Bronchial epithelial cell (primary cell): ENCODE results near the gene LILRB4. TPM values are rescaled to one million over a fixed set of nuclear protein-coding genes. Genes with fewer than 3 reads are reported as not detected.

Experiments
- DNase-seq: peaks from one replicate; pipeline ENCODE4 v3.0.0-alpha.2; 2010; ENCODE audit warnings: low read depth
- FAIRE-seq: peaks from 2 replicates; lab custom pipeline; 2011; peaks lifted over from hg19 to GRCh38; lab: Jason Lieb, UNC
- H3K27me3 ChIP-seq: 2 replicates; pipeline ENCODE4 v1.5.1; 2011; ENCODE audit warnings: low read length; ENCODE audit not compliant: control insufficient read depth, insufficient read depth
- H3K36me3 ChIP-seq: 2 replicates; pipeline ENCODE4 v1.5.1; 2011; ENCODE audit warnings: low read length; ENCODE audit not compliant: control insufficient read depth, insufficient read depth
- H3K4me3 ChIP-seq: 2 replicates; pipeline ENCODE4 v1.5.1; 2011; ENCODE audit warnings: mild to moderate bottlenecking, low read depth, low read length, control low read depth
- total RNA-seq: library from RNA; depleted of rRNA; stranded (reverse); fragments of >200 nt; gene quantifications from 2 replicates; pipeline ENCODE4 v1.2.1, GENCODE V29; 2014
- TF ChIP-seq, protein P1 (sequence below): IDR thresholded peaks from 2 replicates; pipeline ENCODE4 v1.5.1; 2011; ENCODE audit warnings: mild to moderate bottlenecking, moderate library complexity, low read length, control low read depth, inconsistent platforms; ENCODE audit not compliant: insufficient read depth, severe bottlenecking

LILRB4 gene
- total RNA-seq: not detected in 2 replicates

DNA sequence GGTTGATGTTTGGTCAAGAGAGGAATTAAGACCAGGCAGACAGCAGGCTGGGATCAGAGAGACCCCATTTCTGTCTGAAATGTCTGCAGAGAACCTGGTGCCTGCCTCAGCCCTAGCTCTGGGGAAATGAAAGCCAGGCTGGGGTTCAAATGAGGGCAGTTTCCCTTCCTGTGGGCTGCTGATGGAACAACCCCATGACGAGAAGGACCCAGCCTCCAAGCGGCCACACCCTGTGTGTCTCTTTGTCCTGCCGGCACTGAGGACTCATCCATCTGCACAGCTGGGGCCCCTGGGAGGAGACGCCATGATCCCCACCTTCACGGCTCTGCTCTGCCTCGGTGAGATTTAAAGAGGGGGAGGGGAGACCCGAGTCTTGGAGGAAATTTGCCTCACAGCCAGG, at the start of gene LILRB4:
Gene LILRB4 (plus strand): TSS at position 256 of the 400 bp plus-strand sequence. CDS start 49 bp downstream, at position 305.
- H3K27me3 ChIP-seq: no peaks in the 10 kb centered on the region
- TF ChIP-seq, protein P1, sequence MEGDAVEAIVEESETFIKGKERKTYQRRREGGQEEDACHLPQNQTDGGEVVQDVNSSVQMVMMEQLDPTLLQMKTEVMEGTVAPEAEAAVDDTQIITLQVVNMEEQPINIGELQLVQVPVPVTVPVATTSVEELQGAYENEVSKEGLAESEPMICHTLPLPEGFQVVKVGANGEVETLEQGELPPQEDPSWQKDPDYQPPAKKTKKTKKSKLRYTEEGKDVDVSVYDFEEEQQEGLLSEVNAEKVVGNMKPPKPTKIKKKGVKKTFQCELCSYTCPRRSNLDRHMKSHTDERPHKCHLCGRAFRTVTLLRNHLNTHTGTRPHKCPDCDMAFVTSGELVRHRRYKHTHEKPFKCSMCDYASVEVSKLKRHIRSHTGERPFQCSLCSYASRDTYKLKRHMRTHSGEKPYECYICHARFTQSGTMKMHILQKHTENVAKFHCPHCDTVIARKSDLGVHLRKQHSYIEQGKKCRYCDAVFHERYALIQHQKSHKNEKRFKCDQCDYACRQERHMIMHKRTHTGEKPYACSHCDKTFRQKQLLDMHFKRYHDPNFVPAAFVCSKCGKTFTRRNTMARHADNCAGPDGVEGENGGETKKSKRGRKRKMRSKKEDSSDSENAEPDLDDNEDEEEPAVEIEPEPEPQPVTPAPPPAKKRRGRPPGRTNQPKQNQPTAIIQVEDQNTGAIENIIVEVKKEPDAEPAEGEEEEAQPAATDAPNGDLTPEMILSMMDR: no peak
- H3K36me3 ChIP-seq: no peaks in the 10 kb centered on the region
- no peak for DNase-seq
- no peak within 1 kb of the TSS for H3K4me3 ChIP-seq
- FAIRE-seq: no peak

DNA sequence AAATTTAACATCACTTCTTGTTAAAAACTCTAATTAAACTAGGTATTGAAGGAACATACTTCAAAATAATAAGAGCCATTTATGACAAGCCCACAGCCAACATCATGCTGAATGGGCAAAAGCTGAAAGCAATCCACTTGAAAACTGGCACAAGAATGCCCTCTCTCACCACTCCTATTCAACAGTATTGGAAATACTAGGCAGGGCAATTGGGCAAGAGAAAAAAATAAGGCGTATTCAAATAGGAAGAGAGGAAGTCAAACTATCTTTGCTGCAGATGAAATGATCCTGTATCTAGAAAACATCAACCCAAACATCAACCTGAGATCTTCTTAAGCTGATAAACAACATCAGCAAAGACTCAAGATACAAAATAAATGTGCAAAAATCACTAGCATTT, 48.1 kb upstream of the LILRB4 start:
- no peaks in the 10 kb centered on the region for H3K27me3 ChIP-seq
- no peak overlapping the region for H3K4me3 ChIP-seq
- no peak for DNase-seq
- no peak for FAIRE-seq
- TF ChIP-seq, protein P1: no peak
- H3K36me3 ChIP-seq: no peaks in the 10 kb centered on the region

DNA sequence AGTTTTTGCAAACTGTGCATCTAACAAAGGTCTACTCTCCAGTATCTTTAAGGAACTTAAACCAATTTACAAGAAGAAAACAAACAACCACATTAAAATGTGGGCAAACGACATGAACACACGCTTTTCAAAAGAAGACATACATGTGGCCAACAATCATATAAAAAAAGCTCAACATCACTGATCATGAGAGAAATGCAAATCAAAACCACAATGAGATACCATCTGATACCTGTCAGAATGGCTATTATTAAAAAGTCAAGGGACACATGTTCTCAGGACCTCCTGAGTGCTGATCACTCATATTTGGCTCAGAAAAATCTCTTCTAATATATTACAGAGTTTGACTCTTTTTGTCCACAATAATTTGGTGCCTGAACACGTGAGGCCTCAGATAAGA, 46.7 kb upstream of the LILRB4 start:
- TF ChIP-seq, protein P1: no peak
- no peak for FAIRE-seq
- Histone ChIP-seq H3K36me3 (no peaks in the 10 kb centered on the region), H3K4me3 (no peak overlapping the region), H3K27me3 (no peaks in the 10 kb centered on the region)
- no peak for DNase-seq

DNA sequence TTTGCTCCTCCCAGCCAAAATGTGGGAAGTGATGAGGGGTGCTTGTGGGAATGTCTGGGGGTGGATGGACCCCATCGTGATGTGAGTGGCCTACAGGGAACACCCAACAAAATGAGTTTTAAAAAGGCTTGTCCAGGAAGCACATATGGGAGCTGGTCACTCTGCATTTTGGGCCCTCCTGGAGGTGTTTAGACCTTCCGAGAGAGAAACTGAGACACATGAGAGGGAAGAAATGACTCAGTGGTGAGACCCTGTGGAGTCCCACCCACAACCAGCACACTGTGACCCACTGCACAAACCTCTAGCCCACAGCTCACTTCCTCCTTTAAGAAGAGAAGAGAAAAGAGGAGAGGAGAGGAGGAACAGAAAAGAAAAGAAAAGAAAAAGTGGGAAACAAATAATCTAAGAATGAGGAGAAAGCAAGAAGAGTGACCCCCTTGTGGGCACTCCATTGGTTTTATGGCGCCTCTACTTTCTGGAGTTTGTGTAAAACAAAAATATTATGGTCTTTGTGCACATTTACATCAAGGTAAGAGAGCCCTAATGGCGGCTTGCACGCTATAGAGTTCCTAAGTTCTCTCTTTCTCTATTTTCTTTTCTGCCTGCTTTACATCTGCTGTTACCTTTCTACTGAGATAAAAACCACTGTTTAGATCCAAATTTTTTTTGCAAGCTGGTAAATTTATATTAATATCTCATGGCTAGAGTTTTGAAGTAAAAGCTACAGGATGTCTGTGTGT, 45.8 kb upstream of the LILRB4 start:
- no peak overlapping the region for H3K4me3 ChIP-seq
- TF ChIP-seq, protein P1: no peak
- no peak for DNase-seq
- H3K27me3 ChIP-seq: no peaks in the 10 kb centered on the region
- FAIRE-seq: no peak
- H3K36me3 ChIP-seq: no peaks in the 10 kb centered on the region

DNA sequence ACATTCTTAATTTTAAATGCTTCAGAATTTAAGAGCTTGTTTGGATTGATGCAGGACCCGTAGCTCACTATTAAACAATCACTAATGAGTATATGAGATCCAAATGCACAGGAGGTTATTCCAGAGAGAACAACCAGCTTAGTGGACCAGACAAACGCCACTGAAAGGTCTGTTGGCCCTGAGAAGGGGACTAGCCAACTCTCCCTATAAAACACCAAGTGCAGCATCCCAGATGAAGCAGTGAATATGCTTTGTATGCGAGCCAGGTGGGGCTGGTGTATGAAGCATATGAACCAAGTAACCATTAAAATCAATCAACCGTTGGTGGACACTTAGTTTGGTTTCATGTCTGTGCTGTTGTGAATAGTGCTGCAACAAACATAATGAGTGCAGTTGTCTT, 42.3 kb upstream of the LILRB4 start:
- H3K4me3 ChIP-seq: no peak overlapping the region

More for the DNA sequence above, 42.3 kb upstream of the LILRB4 start:
- Histone ChIP-seq H3K27me3 (no peaks in the 10 kb centered on the region), H3K36me3 (no peaks in the 10 kb centered on the region)
- FAIRE-seq (no peak), DNase-seq (no peak)
- TF ChIP-seq, protein P1: no peak
